Forelimb muscle (tissue), 1 donor: Measurements from ENCODE around the gene RASD2. TPM values are rescaled to one million over a fixed set of nuclear protein-coding genes. Genes with fewer than 3 reads are reported as not detected.

Experiments used
- polyA plus RNA-seq: library from polyadenylated mRNA; unstranded; fragments of 120-200 nt; gene quantifications from one replicate; pipeline ENCODE4 v1.2.1, GENCODE V29; 2013; ENCODE audit not compliant: insufficient read length

Gene RASD2
- polyA plus RNA-seq, 1 donor: 20.8 TPM

Other genes starting within 250 kb of the RASD2 start
- gene TOM1, start 240.9 kb upstream of the RASD2 start, polyA plus RNA-seq: 31.9 TPM
- gene HMOX1, start 159.7 kb upstream of the RASD2 start, polyA plus RNA-seq: 12.3 TPM
- 26.2 TPM for gene MCM5, start 140.7 kb upstream of the RASD2 start, polyA plus RNA-seq
- 403 TPM for gene MB, start 76.5 kb downstream of the RASD2 start, polyA plus RNA-seq
- gene APOL6, start 107.6 kb downstream of the RASD2 start, polyA plus RNA-seq: 1.3 TPM
- gene APOL5, start 177.0 kb downstream of the RASD2 start, polyA plus RNA-seq: 1.5 TPM